Cardiac muscle cell (in vitro differentiated cells and primary cell): ENCODE data around the gene HNRNPL. TPM values are rescaled to one million over a fixed set of nuclear protein-coding genes. Genes with fewer than 3 reads are reported as not detected.
"Not testable (repeated sequence)": the region's sequence is repeated elsewhere in the genome, so short reads cannot be mapped to it uniquely, and the experiment has no call there.

Experiments
- DNase-seq, 2 donors: peaks; one replicate each; pipeline versions ENCODE4 v3.0.0 to v3.0.0-alpha.2; 2010 to 2017; ENCODE audit warnings: low read depth in 1 of 2, low spot score in 1 of 2
- H3K27ac ChIP-seq: fragments of 200-600 bp; sonication (generic); 2 replicates; pipeline ENCODE4 v1.5.1; 2016
- H3K27me3 ChIP-seq: fragments of 200-600 bp; sonication (generic); 2 replicates; pipeline ENCODE4 v1.6.0; 2016; ENCODE audit warnings: control low read depth
- H3K36me3 ChIP-seq: fragments of 200-600 bp; sonication (generic); 2 replicates; pipeline ENCODE4 v1.5.1; 2016; ENCODE audit warnings: control low read depth
- H3K4me1 ChIP-seq: fragments of 200-600 bp; sonication (generic); 2 replicates; pipeline ENCODE4 v1.8.1; 2017; ENCODE audit warnings: low read depth, mild to moderate bottlenecking, mixed run types
- H3K4me3 ChIP-seq: fragments of 200-600 bp; sonication (generic); 2 replicates; pipeline ENCODE4 v1.5.1; 2016; ENCODE audit warnings: mild to moderate bottlenecking
- H3K9me3 ChIP-seq: fragments of 200-600 bp; sonication (generic); 2 replicates; pipeline ENCODE4 v1.5.1; 2017; ENCODE audit warnings: low read depth, mild to moderate bottlenecking, control low read depth
- CTCF ChIP-seq: IDR thresholded peaks from 2 replicates; pipeline ENCODE4 v1.5.1; 2012; ENCODE audit warnings: low read depth, mild to moderate bottlenecking, low read length
- polyA plus RNA-seq: library from polyadenylated mRNA; unstranded; fragments of >200 nt; fragmentation: Nextera tagmentation; extraction: Ambion mirVana; gene quantifications from 2 replicates; pipeline ENCODE4 v1.2.1, GENCODE V29; 2016
- total RNA-seq: library from RNA; depleted of rRNA; stranded (reverse); fragments of >200 nt; gene quantifications from 2 replicates; pipeline ENCODE4 v1.2.3, GENCODE V29; 2016

HNRNPL gene
- total and polyA plus RNA-seq, 2 experiments from 2014 or later: 240 to 326 TPM

- no peak for TF ChIP-seq CTCF
- peaks cover 29% of the 10 kb centered on the region for H3K4me1 ChIP-seq
- no peak for DNase-seq
- H3K9me3 ChIP-seq: no peaks in the 10 kb centered on the region
- peaks cover 12% of the 10 kb centered on the region for H3K36me3 ChIP-seq
- no peak overlapping the region for H3K27ac ChIP-seq
- no peak overlapping the region for H3K4me3 ChIP-seq
- H3K27me3 ChIP-seq: no peaks in the 10 kb centered on the region
These were observed 32.7 kb downstream of the HNRNPL start for GRCh38 chr19:38817081-38817480.

- no peak for DNase-seq
These were observed 33.5 kb downstream of the HNRNPL start for GRCh38 chr19:38816131-38816750.

GRCh38 chr19:38815059-38816001, 34.5 kb downstream of the HNRNPL start:
- DNase-seq: no peak
- Histone ChIP-seq H3K9me3 (no peaks in the 10 kb centered on the region), H3K4me1 (peaks cover 19% of the 10 kb centered on the region), H3K27me3 (no peaks in the 10 kb centered on the region), H3K36me3 (peaks cover 12% of the 10 kb centered on the region), H3K27ac (peak overlapping the region; percentile 28), H3K4me3 (no peak overlapping the region)
- TF ChIP-seq CTCF: no peak

More at GRCh38 chr19:38816131-38816750, 33.5 kb downstream of the HNRNPL start:
- H3K27me3 ChIP-seq: no peaks in the 10 kb centered on the region
- peaks cover 28% of the 10 kb centered on the region for H3K4me1 ChIP-seq
- peaks cover 12% of the 10 kb centered on the region for H3K36me3 ChIP-seq
- H3K27ac ChIP-seq: no peak overlapping the region
- no peak for TF ChIP-seq CTCF
- H3K9me3 ChIP-seq: no peaks in the 10 kb centered on the region
- H3K4me3 ChIP-seq: no peak overlapping the region

- DNase-seq, H3K27me3 ChIP-seq: not testable (repeated sequence)
These were observed 35.9 kb downstream of the HNRNPL start for GRCh38 chr19:38813932-38814331.

GRCh38 chr19:38813323-38813722, 36.5 kb downstream of the HNRNPL start:
- peaks cover 12% of the 10 kb centered on the region for H3K36me3 ChIP-seq
- H3K9me3 ChIP-seq: no peaks in the 10 kb centered on the region
- no peak for TF ChIP-seq CTCF
- no peak for DNase-seq
- H3K4me3 ChIP-seq: no peak overlapping the region
- H3K27ac ChIP-seq: no peak overlapping the region
- H3K4me1 ChIP-seq: peaks cover 2% of the 10 kb centered on the region
- no peaks in the 10 kb centered on the region for H3K27me3 ChIP-seq

More at GRCh38 chr19:38813932-38814331, 35.9 kb downstream of the HNRNPL start:
- peaks cover 12% of the 10 kb centered on the region for H3K36me3 ChIP-seq
- not testable (repeated sequence) for H3K9me3 ChIP-seq, H3K4me3 ChIP-seq, H3K27ac ChIP-seq, H3K4me1 ChIP-seq
